ENCODE results near the gene GIT1.

DNA sequence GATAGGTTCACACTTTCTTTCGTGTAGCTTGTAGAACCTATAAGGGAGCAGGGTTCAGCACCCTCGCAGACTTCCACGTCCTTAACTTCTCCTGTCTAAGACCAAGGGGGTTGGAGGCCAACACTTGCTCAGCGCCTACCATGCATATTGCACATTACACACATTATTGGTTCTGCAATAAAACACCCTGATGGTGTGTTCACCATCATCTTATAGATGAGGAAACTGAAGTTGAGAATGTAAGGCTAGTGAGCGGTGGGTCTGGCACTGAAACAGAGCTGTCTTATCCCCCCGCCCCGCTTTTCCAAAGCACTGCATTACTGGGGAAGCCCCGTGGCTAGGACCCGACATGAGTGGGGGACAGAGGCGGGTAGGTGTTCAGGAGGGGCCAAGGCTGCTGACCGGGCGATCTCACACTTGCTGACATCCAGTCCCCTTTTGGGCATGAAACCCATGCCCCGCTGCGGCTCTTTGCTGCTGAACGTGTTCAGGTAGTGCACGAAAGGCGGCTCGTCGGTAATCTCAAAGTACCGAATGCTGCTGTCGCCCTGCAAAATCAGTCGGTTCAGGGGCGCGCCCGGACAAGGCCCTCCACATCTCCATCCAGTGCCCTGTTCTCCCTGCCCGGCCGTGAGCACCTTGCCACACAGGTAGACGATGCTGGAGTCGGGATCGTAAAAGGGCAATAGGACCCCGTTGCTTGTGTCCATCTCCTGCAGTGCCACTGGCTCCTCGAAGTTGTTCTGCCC is 27.0 kb upstream of the GIT1 start:
- TF ChIP-seq CTCF (IDR thresholded peaks at IDR 0.05) = no peak
- TF ChIP-seq POLR2A (IDR thresholded peaks at IDR 0.05) = no peak

All from adrenal gland (tissue), 5 donors.